Pons (tissue), 1 donor: ENCODE measurements around the gene DDX41.
"Not testable (repeated sequence)": the region's sequence is repeated elsewhere in the genome, so short reads cannot be mapped to it uniquely, and the experiment has no call there.

Source experiments
- DNase-seq: peaks from one replicate; pipeline ENCODE4 v3.0.0-alpha.2; 2016; ENCODE audit warnings: low spot score

The DDX41 gene

GRCh38 chr5:177516601-177517568 lies at the start of gene DDX41:
Gene DDX41 (minus strand): TSS chr5:177516961. CDS start chr5:177516945, 16 bp downstream.
- peak; percentile 98 for DNase-seq

DNA sequence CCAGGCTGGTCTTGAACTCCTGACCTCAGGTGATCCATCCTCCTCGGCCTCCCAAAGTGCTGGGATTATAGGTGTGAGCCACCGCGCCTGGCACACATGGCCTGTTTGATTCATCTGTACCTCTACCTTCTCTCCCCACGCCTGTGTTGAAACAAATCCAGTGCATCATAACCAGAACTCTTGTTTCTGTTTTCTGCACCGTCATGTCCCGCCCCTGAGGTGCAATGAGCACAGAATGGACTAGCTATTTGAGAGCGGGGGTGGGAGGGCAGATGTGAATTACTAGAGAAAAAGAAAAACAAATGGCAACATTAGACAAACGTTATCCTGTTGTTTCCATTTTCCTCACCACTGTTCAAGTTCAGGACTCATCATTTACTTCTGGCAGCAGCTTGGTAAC lies 48.3 kb upstream of the DDX41 start:
- DNase-seq: no peak

DNA sequence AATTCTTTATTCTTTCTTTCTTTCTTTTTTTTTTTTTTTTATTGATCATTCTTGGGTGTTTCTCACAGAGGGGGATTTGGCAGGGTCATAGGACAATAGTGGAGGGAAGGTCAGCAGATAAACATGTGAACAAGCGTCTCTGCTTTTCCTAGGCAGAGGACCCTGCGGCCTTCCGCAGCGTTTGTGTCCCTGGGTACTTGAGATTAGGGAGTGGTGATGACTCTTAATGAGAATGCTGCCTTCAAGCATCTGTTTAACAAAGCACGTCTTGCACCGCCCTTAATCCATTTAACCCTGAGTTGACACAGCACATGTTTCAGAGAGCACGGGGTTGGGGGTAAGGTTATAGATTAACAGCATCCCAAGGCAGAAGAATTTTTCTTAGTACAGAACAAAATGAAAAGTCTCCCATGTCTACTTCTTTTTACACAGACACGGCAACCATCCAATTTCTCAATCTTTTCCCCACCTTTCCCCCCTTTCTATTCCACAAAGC lies 42.7 kb upstream of the DDX41 start:
- not testable (repeated sequence) for DNase-seq

GRCh38 chr5:177557796-177558195 lies 41.0 kb upstream of the DDX41 start:
- DNase-seq: no peak

- no peak for DNase-seq
These were observed 40.4 kb upstream of the DDX41 start for GRCh38 chr5:177557041-177557647.

DNA sequence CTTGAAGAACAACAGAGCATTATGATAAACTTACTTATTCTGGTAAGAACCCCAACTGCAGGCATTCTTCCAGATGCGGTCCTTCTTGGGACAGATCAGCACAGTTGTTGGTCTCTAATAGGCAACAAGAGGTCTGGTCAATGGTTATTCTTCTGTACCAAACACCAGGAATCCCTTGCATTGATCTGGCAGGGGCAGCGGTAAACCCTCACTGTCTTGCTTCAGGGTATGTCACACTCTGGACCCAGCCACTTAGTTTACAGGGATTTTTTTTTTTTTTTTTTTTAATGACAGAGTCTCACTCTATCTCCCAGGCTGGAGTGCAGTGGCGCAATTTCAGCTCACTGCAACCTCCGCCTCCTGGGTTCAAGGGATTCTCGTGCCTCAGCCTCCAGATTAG lies 38.9 kb upstream of the DDX41 start:
- DNase-seq: no peak

DNA sequence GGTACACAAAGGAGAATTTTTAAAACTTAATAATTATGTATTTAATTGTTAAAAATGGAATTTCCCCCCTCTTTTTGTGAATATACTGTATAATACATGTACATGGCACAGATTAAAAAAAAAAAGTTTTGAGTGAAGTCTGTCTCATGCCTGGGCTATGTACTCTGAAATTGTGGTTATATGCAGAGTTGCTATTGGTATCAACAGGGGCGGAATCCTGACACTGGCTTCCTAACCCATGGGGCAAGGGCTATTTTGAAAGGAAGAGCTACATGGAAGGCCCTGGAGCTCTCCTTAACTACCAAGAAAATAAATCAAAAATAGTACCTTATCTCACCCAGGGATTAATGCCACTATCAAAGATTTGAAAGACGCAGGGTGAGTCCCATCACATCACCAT lies 38.5 kb upstream of the DDX41 start:
- no peak for DNase-seq

GRCh38 chr5:177554474-177555111 lies 37.8 kb upstream of the DDX41 start, which contains the start of gene FAM193B:
Gene FAM193B (minus strand): TSS chr5:177554563. CDS start chr5:177554458, 105 bp downstream.
- DNase-seq: peak; percentile 87

GRCh38 chr5:177553671-177554429 lies 37.1 kb upstream of the DDX41 start:
- DNase-seq: no peak

- no peak for DNase-seq
These were observed 36.2 kb upstream of the DDX41 start for GRCh38 chr5:177552839-177553455.

GRCh38 chr5:177550122-177550521 lies 33.4 kb upstream of the DDX41 start:
- no peak for DNase-seq

DNA sequence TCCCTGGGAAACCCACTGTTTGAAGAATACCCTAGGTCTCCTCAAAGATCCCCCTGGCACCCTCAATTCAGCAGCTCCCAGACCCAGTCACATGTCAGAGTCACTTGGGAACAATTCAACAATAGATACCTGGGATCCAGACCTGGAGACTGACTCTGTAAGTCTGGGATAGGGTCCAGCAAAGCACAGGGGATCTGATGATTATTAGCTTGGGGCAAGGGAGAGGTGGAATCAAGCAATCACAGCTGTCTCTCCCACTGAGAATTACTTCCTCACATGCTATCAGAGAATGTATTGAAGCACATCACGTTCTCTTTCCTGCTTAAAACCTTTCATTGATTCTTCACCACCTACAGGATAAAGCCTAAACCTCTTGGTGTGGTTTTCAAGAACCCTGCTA lies 31.7 kb upstream of the DDX41 start:
- DNase-seq: no peak

GRCh38 chr5:177547736-177548135 lies 31.0 kb upstream of the DDX41 start:
- DNase-seq: no peak

DNA sequence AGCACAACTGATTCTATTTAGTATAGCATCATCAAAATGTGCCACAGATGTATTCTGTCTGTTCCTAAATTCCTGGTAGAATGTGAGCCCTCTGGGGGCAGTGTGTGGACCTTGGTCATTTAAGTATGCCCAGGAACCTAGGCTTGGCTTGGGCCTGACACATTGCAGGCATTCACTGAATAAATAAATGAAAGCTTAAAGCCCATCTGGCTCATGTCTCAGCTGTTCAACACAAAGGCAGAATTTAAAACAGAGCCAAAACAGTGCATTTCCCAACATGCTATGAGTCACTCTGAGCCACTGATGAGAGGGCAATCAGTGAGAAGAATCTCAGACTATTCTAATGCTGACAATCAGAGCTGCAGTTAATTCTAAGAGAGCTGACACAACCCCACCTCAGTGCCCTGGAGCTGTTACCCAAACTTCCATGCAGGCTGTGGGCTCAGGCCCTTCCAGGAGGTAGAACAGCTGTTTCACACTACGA lies 29.5 kb upstream of the DDX41 start:
- peak; percentile 84 for DNase-seq

GRCh38 chr5:177545487-177546257 lies 28.9 kb upstream of the DDX41 start:
- DNase-seq: peak; percentile 36

- no peak for DNase-seq
These were observed 26.2 kb upstream of the DDX41 start for GRCh38 chr5:177542816-177543465.

GRCh38 chr5:177540438-177540837 lies 23.7 kb upstream of the DDX41 start:
- no peak for DNase-seq

GRCh38 chr5:177539411-177539810 lies 22.6 kb upstream of the DDX41 start:
- no peak for DNase-seq

DNA sequence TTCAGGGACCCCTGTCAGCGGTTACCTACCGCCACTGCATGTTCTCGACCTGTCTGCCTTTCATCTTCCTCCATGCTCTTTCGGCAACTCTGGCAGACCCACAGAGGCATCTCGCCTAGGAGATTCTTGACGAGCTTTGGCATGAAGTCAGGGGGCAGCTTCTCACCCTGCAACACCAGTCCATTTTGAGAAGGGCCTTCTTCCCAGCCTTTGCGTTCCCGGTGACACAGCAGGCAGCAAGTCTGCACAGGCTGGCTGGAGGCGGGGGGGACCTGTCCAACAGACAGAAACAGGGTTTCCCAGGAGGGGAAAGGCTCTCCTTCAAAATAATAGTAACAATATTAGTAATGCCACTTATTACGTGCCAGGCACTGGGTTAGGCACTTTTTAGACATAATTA lies 22.1 kb upstream of the DDX41 start:
- DNase-seq: no peak
